GM12865 (cell line): ENCODE measurements around the gene FAM118B.
A peak's percentile ranks its signal among the peaks of the same experiment; 100 is the strongest.

Source experiments
- DNase-seq: peaks from one replicate; pipeline ENCODE4 v3.0.0; 2010; ENCODE audit warnings: low read depth
- H3K4me3 ChIP-seq: 2 replicates; pipeline ENCODE4 v1.5.1; 2011; ENCODE audit warnings: mild to moderate bottlenecking, low read depth, low read length, control low read depth
- CTCF ChIP-seq: IDR thresholded peaks from 2 replicates; pipeline ENCODE4 v1.5.1; 2011; ENCODE audit warnings: low read length, control low read depth, low read depth, inconsistent platforms; ENCODE audit not compliant: insufficient read depth; ENCODE audit errors: missing control alignments

Gene FAM118B

GRCh38 chr11:126268361-126268707 is 56.8 kb downstream of the FAM118B start:
- H3K4me3 ChIP-seq, result peak overlapping the region; percentile 88
- no peak for TF ChIP-seq CTCF
- no peak for DNase-seq

GRCh38 chr11:126268708-126269579 is 57.4 kb downstream of the FAM118B start, which contains the start of the genes FOXRED1 and SRPRA:
Gene FOXRED1, plus strand, starts transcription at chr11:126269154. Its CDS starts 53 bp downstream, at chr11:126269207.
Gene SRPRA, minus strand, starts transcription at chr11:126268895. Its CDS starts 91 bp downstream, at chr11:126268804.
- H3K4me3 ChIP-seq, result peak within 1 kb of the TSS; percentile 98
- no peak for TF ChIP-seq CTCF
- peak; percentile 100 for DNase-seq

GRCh38 chr11:126277322-126277721 is 65.7 kb downstream of the FAM118B start:
- no peak for DNase-seq
- no peak for TF ChIP-seq CTCF
- no peak overlapping the region for H3K4me3 ChIP-seq

- no peak for TF ChIP-seq CTCF
- no peak for DNase-seq
- no peak overlapping the region for H3K4me3 ChIP-seq
Observed at GRCh38 chr11:126277780-126278179, 66.2 kb downstream of the FAM118B start.

GRCh38 chr11:126279191-126279590 is 67.6 kb downstream of the FAM118B start:
- no peak overlapping the region for H3K4me3 ChIP-seq
- no peak for TF ChIP-seq CTCF
- DNase-seq, result no peak

- no peak for DNase-seq
- no peak overlapping the region for H3K4me3 ChIP-seq
- no peak for TF ChIP-seq CTCF
Observed at GRCh38 chr11:126280595-126280994, 69.0 kb downstream of the FAM118B start.

- TF ChIP-seq CTCF, result no peak
- DNase-seq, result no peak
Observed at GRCh38 chr11:126281245-126281644, 69.7 kb downstream of the FAM118B start.

More at GRCh38 chr11:126281245-126281644, 69.7 kb downstream of the FAM118B start:
- no peak overlapping the region for H3K4me3 ChIP-seq
